H1 (cell line): ENCODE measurements around the gene TMEM128. TPM values are rescaled to one million over a fixed set of nuclear protein-coding genes. Genes with fewer than 3 reads are reported as not detected.

Source experiments
- CTCF ChIA-PET: fragments of 300-600 bp; sonication (Branson Sonifier 250); formaldehyde crosslinking; loops from one replicate; lab custom pipeline; 2021; ENCODE audit not compliant: partially characterized antibody; lab: Charles Lee
- POLR2A ChIA-PET: fragments of 300-600 bp; sonication (Branson Sonifier 250); formaldehyde crosslinking; loops from one replicate; lab custom pipeline; 2021; ENCODE audit warnings: inconsistent platforms; ENCODE audit not compliant: partially characterized antibody; lab: Charles Lee
- DNase-seq, 2 experiments: peaks; one replicate each; pipeline versions ENCODE4 v3.0.0 to v3.0.0-alpha.2; 2010 to 2022; ENCODE audit warnings: low spot score in 2 of 2, low read depth in 1 of 2, mixed read lengths in 1 of 2
- FAIRE-seq: peaks from 2 replicates; lab custom pipeline; 2011; peaks lifted over from hg19 to GRCh38; lab: Jason Lieb, UNC
- H2AFZ ChIP-seq: 2 replicates; pipeline ENCODE4 v1.8.1; 2012; ENCODE audit warnings: low read length, inconsistent platforms
- H2AK5ac ChIP-seq: 2 replicates; pipeline ENCODE4 v1.6.1; 2013; ENCODE audit warnings: low read depth, low read length
- H2BK120ac ChIP-seq: replicated peaks from 2 replicates; pipeline ENCODE3; 2013; ENCODE audit warnings: low read depth, low read length, inconsistent platforms
- H2BK12ac ChIP-seq: 2 replicates; pipeline ENCODE4 v1.6.1; 2013; ENCODE audit warnings: low read depth, low read length
- H2BK15ac ChIP-seq: 2 replicates; pipeline ENCODE4 v1.6.1; 2013; ENCODE audit warnings: low read length
- H2BK20ac ChIP-seq: 2 replicates; pipeline ENCODE4 v1.6.1; 2013; ENCODE audit warnings: low read length
- H2BK5ac ChIP-seq: 2 replicates; pipeline ENCODE4 v1.6.1; 2013; ENCODE audit warnings: low read depth, low read length
- H3K14ac ChIP-seq: 2 replicates; pipeline ENCODE4 v1.6.1; 2013; ENCODE audit warnings: inconsistent platforms; ENCODE audit not compliant: insufficient read length
- H3K18ac ChIP-seq: 2 replicates; pipeline ENCODE4 v1.6.1; 2013; ENCODE audit warnings: low read length; ENCODE audit errors: extremely low read depth
- H3K23ac ChIP-seq: 2 replicates; pipeline ENCODE4 v1.6.1; 2013; ENCODE audit warnings: inconsistent platforms; ENCODE audit not compliant: insufficient read length
- H3K23me2 ChIP-seq: 2 replicates; pipeline ENCODE4 v1.6.1; 2013; ENCODE audit warnings: low read depth, low read length
- H3K27ac ChIP-seq: 2 replicates; pipeline ENCODE4 v1.6.1; 2011; ENCODE audit warnings: low read depth, low read length, inconsistent platforms
- H3K27me3 ChIP-seq, 4 experiments: replicated peaks in 1 of 4; 1 replicate in 1 of 4; 2 replicates in 3 of 4; pipeline versions ENCODE4 v1.6.1 to v1.8.1; 2011 to 2013; ENCODE audit warnings: low read length in 3 of 4, mild to moderate bottlenecking in 3 of 4, inconsistent platforms in 2 of 4, mixed read lengths in 2 of 4, moderate library complexity in 1 of 4; ENCODE audit not compliant: control insufficient read depth in 3 of 4, insufficient read depth in 3 of 4; ENCODE audit errors: extremely low read depth in 1 of 4
- H3K36me3 ChIP-seq, 4 experiments: 2 replicates each; pipeline versions ENCODE4 v1.6.1 to v1.8.1; 2011 to 2013; ENCODE audit warnings: mild to moderate bottlenecking in 4 of 4, low read length in 3 of 4, moderate library complexity in 2 of 4, control low read depth in 1 of 4, inconsistent platforms in 1 of 4; ENCODE audit not compliant: insufficient read depth in 4 of 4, control insufficient read depth in 2 of 4
- H3K4ac ChIP-seq: replicated peaks from 2 replicates; pipeline ENCODE3; 2013; ENCODE audit warnings: low read length, low read depth, mixed read lengths, inconsistent platforms; ENCODE audit not compliant: insufficient read length
- H3K4me1 ChIP-seq, 4 experiments: replicated peaks in 1 of 4; 1 replicate in 1 of 4; 2 replicates in 3 of 4; pipeline versions ENCODE4 v1.6.1 to v1.8.1; 2011 to 2013; ENCODE audit warnings: low read length in 3 of 4, inconsistent platforms in 2 of 4, mixed read lengths in 1 of 4; ENCODE audit not compliant: insufficient read depth in 4 of 4, control insufficient read depth in 3 of 4
- H3K4me2 ChIP-seq, 2 experiments: 2 replicates each; pipeline versions ENCODE4 v1.6.1 to v1.8.1; 2011 to 2013; ENCODE audit warnings: low read depth in 2 of 2, low read length in 2 of 2, control low read depth in 1 of 2, inconsistent platforms in 1 of 2, mild to moderate bottlenecking in 1 of 2; ENCODE audit not compliant: insufficient read depth in 1 of 2
- H3K4me3 ChIP-seq, 4 experiments: fragments of 200-600, 300-600 bp in 1 of 4; sonication (generic), shearing (Covaris generic), sonication (Bioruptor Twin) in 1 of 4; 2 replicates each; pipeline versions ENCODE4 v1.5.1 to v1.8.1; 2011 to 2016; ENCODE audit warnings: low read length in 4 of 4, low read depth in 3 of 4, control low read depth in 2 of 4, inconsistent platforms in 2 of 4, mild to moderate bottlenecking in 2 of 4, mixed read lengths in 1 of 4, moderate library complexity in 1 of 4; ENCODE audit not compliant: insufficient read depth in 2 of 4; ENCODE audit errors: extremely low read depth in 1 of 4
- H3K56ac ChIP-seq: replicated peaks from 2 replicates; pipeline ENCODE3; 2013; ENCODE audit warnings: low read depth, mild to moderate bottlenecking, mixed read lengths, low read length, inconsistent platforms; ENCODE audit not compliant: insufficient read length
- H3K79me1 ChIP-seq: 2 replicates; pipeline ENCODE4 v1.6.1; 2013; ENCODE audit warnings: low read depth, low read length, control low read depth
- H3K79me2 ChIP-seq, 2 experiments: 2 replicates each; pipeline versions ENCODE4 v1.6.1 to v1.8.1; 2012 to 2013; ENCODE audit warnings: low read length in 2 of 2, mild to moderate bottlenecking in 2 of 2, inconsistent platforms in 1 of 2; ENCODE audit not compliant: insufficient read depth in 2 of 2, control insufficient read depth in 1 of 2
- H3K9ac ChIP-seq, 4 experiments: replicated peaks in 1 of 4; 1 replicate in 1 of 4; 2 replicates in 3 of 4; pipeline versions ENCODE4 v1.6.1 to v1.8.1; 2011 to 2013; ENCODE audit warnings: low read depth in 3 of 4, low read length in 3 of 4, control low read depth in 2 of 4, mild to moderate bottlenecking in 2 of 4, moderate library complexity in 2 of 4, inconsistent platforms in 1 of 4; ENCODE audit errors: extremely low read depth in 1 of 4
- H3K9me3 ChIP-seq, 2 experiments: 2 replicates each; pipeline versions ENCODE4 v1.6.1 to v1.8.1; 2012 to 2013; ENCODE audit warnings: mild to moderate bottlenecking in 2 of 2, moderate library complexity in 2 of 2, control low read depth in 1 of 2, inconsistent platforms in 1 of 2, low read depth in 1 of 2, low read length in 1 of 2, mixed read lengths in 1 of 2; ENCODE audit not compliant: insufficient read depth in 2 of 2
- H4K20me1 ChIP-seq, 2 experiments: replicated peaks in 1 of 2; 2 replicates each; pipeline versions ENCODE3 to v1.8.1; 2011 to 2013; ENCODE audit warnings: inconsistent platforms in 2 of 2, low read length in 2 of 2, mild to moderate bottlenecking in 1 of 2; ENCODE audit not compliant: insufficient read depth in 2 of 2, control insufficient read depth in 1 of 2
- H4K5ac ChIP-seq: 2 replicates; pipeline ENCODE4 v1.6.1; 2013; ENCODE audit warnings: low read length, low read depth, mixed read lengths, inconsistent platforms; ENCODE audit not compliant: insufficient read length
- H4K8ac ChIP-seq: 2 replicates; pipeline ENCODE4 v1.8.0; 2013; ENCODE audit warnings: mild to moderate bottlenecking, moderate library complexity, low read length, inconsistent platforms; ENCODE audit not compliant: insufficient read depth; ENCODE audit errors: extremely low read depth
- H4K91ac ChIP-seq: replicated peaks from 2 replicates; pipeline ENCODE3; 2013; ENCODE audit warnings: low read length, mixed read lengths, inconsistent platforms; ENCODE audit not compliant: insufficient read length
- CEBPB ChIP-seq: IDR thresholded peaks from 2 replicates; pipeline ENCODE4 v1.6.1; 2012; ENCODE audit warnings: low read depth, low read length
- E2F6 ChIP-seq: IDR thresholded peaks from 2 replicates; pipeline ENCODE4 v1.6.1; 2012; ENCODE audit warnings: inconsistent platforms
- KDM5A ChIP-seq: fragments of 200-600 bp; IDR thresholded peaks from 2 replicates; pipeline ENCODE4 v1.7.1; 2012; ENCODE audit warnings: mild to moderate bottlenecking, low read length, inconsistent platforms, mixed read lengths
- RBBP5 ChIP-seq: IDR thresholded peaks from 2 replicates; pipeline ENCODE4 v1.7.1; 2012; ENCODE audit warnings: low read depth, mild to moderate bottlenecking, inconsistent platforms, low read length, moderate library complexity, borderline replicate concordance
- SIX5 ChIP-seq: IDR thresholded peaks from 2 replicates; pipeline ENCODE4 v1.6.1; 2011; ENCODE audit warnings: mild to moderate bottlenecking, low read depth, low read length
- SRF ChIP-seq: IDR thresholded peaks from 2 replicates; pipeline ENCODE4 v1.6.1; 2011; ENCODE audit warnings: mild to moderate bottlenecking, low read depth, low read length, moderate library complexity
- TAF1 ChIP-seq: IDR thresholded peaks from 2 replicates; pipeline ENCODE4 v1.6.1; 2011; ENCODE audit warnings: mild to moderate bottlenecking, low read depth, low read length
- TAF7 ChIP-seq: optimal IDR thresholded peaks from 2 replicates; pipeline ENCODE3; 2011; ENCODE audit warnings: low read depth, mild to moderate bottlenecking, inconsistent platforms, low read length, moderate library complexity, borderline replicate concordance
- TBP ChIP-seq: IDR thresholded peaks from 2 replicates; pipeline ENCODE4 v1.6.1; 2011; ENCODE audit warnings: low read depth, low read length, improper control_type of control experiment
- TEAD4 ChIP-seq: IDR thresholded peaks from 2 replicates; pipeline ENCODE4 v1.6.1; 2012; ENCODE audit warnings: low read depth, low read length, inconsistent platforms, mixed read lengths
- YY1 ChIP-seq: IDR thresholded peaks from 2 replicates; pipeline ENCODE4 v1.6.1; 2011; ENCODE audit warnings: low read depth, mild to moderate bottlenecking, low read length
- WGBS, 2 experiments: shearing (Covaris generic) in 1 of 2; methylation state at CpG; one replicate each; pipeline versions ENCODE4 v1.1.6 to v1.1.7; 2013 to 2015; ENCODE audit warnings: low lambda C conversion rate in 2 of 2, mixed read lengths in 2 of 2, inconsistent platforms in 1 of 2, low coverage in 1 of 2, missing lambda C conversion rate in 1 of 2; ENCODE audit not compliant: insufficient replicate concordance in 2 of 2, insufficient coverage in 1 of 2, insufficient read length in 1 of 2; ENCODE audit errors: extremely low coverage in 1 of 2, missing lambda C conversion rate in 1 of 2; 5-methylcytosine and 5-hydroxymethylcytosine counted together
- polyA plus RNA-seq, 7 experiments: library from polyadenylated mRNA; depleted of rRNA in 3 of 7; stranded (reverse) in 5 of 7; unstranded in 2 of 7; fragments of >200 nt in 5 of 7; fragments of 200-250 nt in 2 of 7; gene quantifications; 1 replicate in 5 of 7; 2 replicates in 1 of 7; 4 replicates in 1 of 7; pipeline versions ENCODE4 v1.2.1 to v1.2.3, GENCODE V29; 2011 to 2013; ENCODE audit warnings: missing spikeins in 2 of 7, mixed read lengths in 2 of 7
- total RNA-seq: library from RNA; stranded (reverse); fragmentation: NEBNext Ultra II Directional; extraction: Animal tissue kit (Norgen Biotek cat#: 25700); gene quantifications from 2 replicates; pipeline ENCODE4 v1.2.1, GENCODE V29; 2021
- TF ChIP-seq, protein P1 (sequence below), 3 experiments: IDR thresholded peaks; 1 replicate in 2 of 3; 2 replicates in 1 of 3; pipeline versions ENCODE4 v1.5.1 to v1.6.1; 2011; ENCODE audit warnings: low read length in 3 of 3, mild to moderate bottlenecking in 3 of 3, inconsistent platforms in 2 of 3, low read depth in 1 of 3, moderate library complexity in 1 of 3; ENCODE audit not compliant: insufficient read depth in 1 of 3; ENCODE audit errors: control extremely low read depth in 1 of 3

The TMEM128 gene
- total and polyA plus RNA-seq, 2 of the 8 experiments (the other 6 are each of a cell fraction or from before 2014, with no cell fraction given) = 17.7 to 33.6 TPM

GRCh38 chr4:4256799-4257198 is 8.8 kb upstream of the TMEM128 start:
- Histone ChIP-seq H3K18ac (no peak overlapping the region), H3K27ac (no peak overlapping the region), H3K27me3 (no peaks in the 10 kb centered on the region), H3K14ac (no peak overlapping the region), H2BK120ac (no peak overlapping the region), H3K79me2 (no peaks in the 10 kb centered on the region), H3K79me1 (no peaks in the 10 kb centered on the region), H2BK12ac (no peak overlapping the region; the same call in 1 of the 2 replicates), H3K4me3 (no peak overlapping the region), H2BK20ac (no peak overlapping the region), H2AFZ (no peak overlapping the region), H2BK15ac (no peak overlapping the region), H3K23ac (no peak overlapping the region), H2AK5ac (no peak overlapping the region), H3K36me3 (no peaks in the 10 kb centered on the region), H3K4me2 (no peak overlapping the region), H4K20me1 (no peaks in the 10 kb centered on the region), H2BK5ac (no peak overlapping the region), H4K8ac (no peak overlapping the region), H3K4me1 (no peaks in the 10 kb centered on the region), H4K91ac (no peak overlapping the region), H3K4ac (no peak overlapping the region), H3K23me2 (no peaks in the 10 kb centered on the region), H3K56ac (no peak overlapping the region), H3K9ac (no peak overlapping the region), H4K5ac (no peak overlapping the region), H3K9me3 (no peaks in the 10 kb centered on the region)
- ChIA-PET POLR2A (no interaction called here), CTCF (interaction anchor here (0.7 to 2.0 kb wide), 2 partner anchors 79 to 175 kb away, joined by 4 to 6 read pairs; no protein-coding TSS in a partner anchor)
- DNase-seq (no peak), FAIRE-seq (no peak)
- TF ChIP-seq TAF1 = no peak
- no peak for TF ChIP-seq TAF7
- no peak for TF ChIP-seq CEBPB
- no peak for TF ChIP-seq E2F6
- no peak for TF ChIP-seq SRF
- TF ChIP-seq TEAD4 = no peak
- no peak for TF ChIP-seq KDM5A
- no peak for TF ChIP-seq RBBP5
- TF ChIP-seq YY1 = no peak
- no peak for TF ChIP-seq TBP
- TF ChIP-seq SIX5 = no peak
- TF ChIP-seq, protein P1, sequence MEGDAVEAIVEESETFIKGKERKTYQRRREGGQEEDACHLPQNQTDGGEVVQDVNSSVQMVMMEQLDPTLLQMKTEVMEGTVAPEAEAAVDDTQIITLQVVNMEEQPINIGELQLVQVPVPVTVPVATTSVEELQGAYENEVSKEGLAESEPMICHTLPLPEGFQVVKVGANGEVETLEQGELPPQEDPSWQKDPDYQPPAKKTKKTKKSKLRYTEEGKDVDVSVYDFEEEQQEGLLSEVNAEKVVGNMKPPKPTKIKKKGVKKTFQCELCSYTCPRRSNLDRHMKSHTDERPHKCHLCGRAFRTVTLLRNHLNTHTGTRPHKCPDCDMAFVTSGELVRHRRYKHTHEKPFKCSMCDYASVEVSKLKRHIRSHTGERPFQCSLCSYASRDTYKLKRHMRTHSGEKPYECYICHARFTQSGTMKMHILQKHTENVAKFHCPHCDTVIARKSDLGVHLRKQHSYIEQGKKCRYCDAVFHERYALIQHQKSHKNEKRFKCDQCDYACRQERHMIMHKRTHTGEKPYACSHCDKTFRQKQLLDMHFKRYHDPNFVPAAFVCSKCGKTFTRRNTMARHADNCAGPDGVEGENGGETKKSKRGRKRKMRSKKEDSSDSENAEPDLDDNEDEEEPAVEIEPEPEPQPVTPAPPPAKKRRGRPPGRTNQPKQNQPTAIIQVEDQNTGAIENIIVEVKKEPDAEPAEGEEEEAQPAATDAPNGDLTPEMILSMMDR (IDR thresholded peaks at IDR 0.05; ENCODE audit: control extremely low read depth in 1 of 3, insufficient read depth in 1 of 3, low read depth in 1 of 3, low read length in 3 of 3) = no peak
- 80% methylated on average over 10 of the region's 10 CpGs; no CpG with 5 or more reads in 1 of the 2 experiments for WGBS, 2 experiments
